ENCODE data around the gene CCDC13. TPM values are rescaled to one million over a fixed set of nuclear protein-coding genes. Genes with fewer than 3 reads are reported as not detected.

The CCDC13 gene
- total and polyA plus RNA-seq, 2 donors (not counting 3 experiments of a cell fraction or from before 2014, with no cell fraction given): 0.36 to 0.82 TPM

GRCh38 chr3:42756681-42757213, 16.3 kb downstream of the CCDC13 start:
- no TSS peak for BruUV-seq (replicated peaks)
- dilution Hi-C loops (cut with MboI; ENCODE audit: extremely low pct_ligation_motif_present, low sequenced_read_pairs) (no loop called here), intact Hi-C loops (cut with micrococcal nuclease) (no loop called here)
- ChIA-PET POLR2A (no interaction called here), CTCF (interaction anchor here (0.7 to 7.4 kb wide), 6 partner anchors 9 to 527 kb away, joined by 3 to 61 read pairs (median 4); partner anchors contain the start of gene VIPR1)
- DNase-seq (ENCODE audit: low read depth, low spot score): no peak
- Histone ChIP-seq H3K27me3 (ENCODE audit: control insufficient read depth in 2 of 2, insufficient read depth in 2 of 2, low read length in 2 of 2) (peaks cover 0 to 4% of the 10 kb centered on the region in 2 experiments), H3K4me2 (ENCODE audit: insufficient read depth, low read length) (no peak overlapping the region), H3K27ac (ENCODE audit: insufficient read depth, low read depth, low read length) (no peak overlapping the region), H3K4me1 (ENCODE audit: control insufficient read depth, extremely low read depth, insufficient read depth, low read length) (no peaks in the 10 kb centered on the region), H3K9me1 (replicated peaks; ENCODE audit: control insufficient read depth, extremely low read depth, insufficient read depth, low read length) (no peaks in the 10 kb centered on the region), H3K9ac (replicated peaks; ENCODE audit: extremely low read depth, insufficient read depth, low read length) (no peak overlapping the region), H3K36me3 (ENCODE audit: control insufficient read depth in 2 of 2, extremely low read depth in 1 of 2, insufficient read depth in 2 of 2, low read length in 2 of 2) (no peaks in the 10 kb centered on the region), H3K4me3 (replicated peaks in 1 of 3; ENCODE audit: insufficient read depth in 1 of 3, low read depth in 1 of 3, low read length in 3 of 3) (no peak overlapping the region), H2AFZ (ENCODE audit: low read depth, low read length) (no peak overlapping the region), H3K79me2 (ENCODE audit: control insufficient read depth, insufficient read depth, low read length) (no peaks in the 10 kb centered on the region), H3K9me3 (replicated peaks; ENCODE audit: control insufficient read depth, insufficient read depth, low read length) (no peaks in the 10 kb centered on the region), H4K20me1 (replicated peaks; ENCODE audit: control insufficient read depth, extremely low read depth, insufficient read depth, low read length) (no peaks in the 10 kb centered on the region)
- TF ChIP-seq JUN (IDR thresholded peaks at IDR 0.05; ENCODE audit: borderline replicate concordance, insufficient read depth, insufficient read length, low read depth) (no peak), MYC (IDR thresholded peaks at IDR 0.05; ENCODE audit: low read depth, low read length) (no peak), POLR2A (IDR thresholded peaks at IDR 0.05; ENCODE audit: low read depth, low read length) (no peak), CTCF (IDR thresholded peaks at IDR 0.05; ENCODE audit: extremely low read depth in 1 of 2, insufficient read depth in 1 of 2, low read depth in 1 of 2, low read length in 2 of 2) (no peak), POLR2AphosphoS5 (IDR thresholded peaks at IDR 0.05; ENCODE audit: insufficient read depth, low read depth, low read length) (no peak), EZH2 (IDR thresholded peaks at IDR 0.05; ENCODE audit: borderline replicate concordance, low read depth, low read length, severe bottlenecking) (no peak), GATA2 (IDR thresholded peaks at IDR 0.05; ENCODE audit: insufficient read depth, insufficient read length, low read depth, low read length) (no peak)
- TF ChIP-seq, protein P1, sequence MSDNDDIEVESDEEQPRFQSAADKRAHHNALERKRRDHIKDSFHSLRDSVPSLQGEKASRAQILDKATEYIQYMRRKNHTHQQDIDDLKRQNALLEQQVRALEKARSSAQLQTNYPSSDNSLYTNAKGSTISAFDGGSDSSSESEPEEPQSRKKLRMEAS (IDR thresholded peaks at IDR 0.05; ENCODE audit: insufficient read depth, insufficient read length): no peak
- FAIRE-seq: no peak

All from endothelial cell of umbilical vein (primary cell).